Measurements from ENCODE around the gene PRKN. TPM values are rescaled to one million over a fixed set of nuclear protein-coding genes. Genes with fewer than 3 reads are reported as not detected.

PRKN gene
- total RNA-seq, 1 donor from 2014 or later: 4.9 TPM

DNA sequence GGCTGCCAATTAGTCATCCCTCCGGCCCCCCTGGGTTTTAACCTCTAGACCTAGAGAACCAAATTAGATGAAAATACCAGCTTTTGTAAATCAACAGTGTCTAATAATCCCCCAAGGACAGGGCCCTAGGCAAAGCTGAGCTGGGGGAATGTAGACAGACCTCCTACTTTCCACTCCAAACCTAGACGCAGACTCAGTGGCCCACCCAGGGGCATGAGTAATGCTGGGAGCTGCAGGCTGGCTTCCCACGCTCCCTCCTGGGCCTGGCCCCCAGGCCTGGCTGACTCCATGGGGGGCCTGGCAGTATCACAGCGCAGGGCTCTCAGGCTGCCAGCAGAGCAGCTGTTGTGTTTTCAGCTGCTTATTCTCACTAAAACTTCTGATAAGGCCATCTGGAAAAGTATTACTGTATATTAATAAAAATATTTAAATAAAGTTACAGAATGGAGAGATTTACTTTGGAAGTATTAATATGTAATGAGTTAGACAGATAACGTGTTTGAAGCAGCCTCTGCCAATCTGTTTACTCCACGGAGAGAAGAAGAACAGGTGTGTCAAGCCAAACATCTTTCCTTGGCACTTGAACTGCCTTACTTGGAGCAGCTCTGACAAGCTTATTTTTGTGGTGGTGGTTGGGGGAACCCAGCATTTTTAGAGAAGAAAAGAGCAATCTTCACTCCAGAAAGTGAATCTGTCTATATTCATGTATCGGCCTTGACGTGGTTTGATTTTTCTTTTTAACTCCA, 1309.7 kb downstream of the PRKN start:
- H3K4me1 ChIP-seq: peaks cover 6% of the 10 kb centered on the region
- intact Hi-C loops (cut with DNase I): no loop called here
- no peak overlapping the region for H3K27ac ChIP-seq
- no peaks in the 10 kb centered on the region for H3K9me3 ChIP-seq
- no peak for TF ChIP-seq POLR2AphosphoS5 (IDR thresholded peaks at IDR 0.05; ENCODE audit: insufficient read depth in 1 of 2, low read depth in 1 of 2)
- TF ChIP-seq, protein P1, sequence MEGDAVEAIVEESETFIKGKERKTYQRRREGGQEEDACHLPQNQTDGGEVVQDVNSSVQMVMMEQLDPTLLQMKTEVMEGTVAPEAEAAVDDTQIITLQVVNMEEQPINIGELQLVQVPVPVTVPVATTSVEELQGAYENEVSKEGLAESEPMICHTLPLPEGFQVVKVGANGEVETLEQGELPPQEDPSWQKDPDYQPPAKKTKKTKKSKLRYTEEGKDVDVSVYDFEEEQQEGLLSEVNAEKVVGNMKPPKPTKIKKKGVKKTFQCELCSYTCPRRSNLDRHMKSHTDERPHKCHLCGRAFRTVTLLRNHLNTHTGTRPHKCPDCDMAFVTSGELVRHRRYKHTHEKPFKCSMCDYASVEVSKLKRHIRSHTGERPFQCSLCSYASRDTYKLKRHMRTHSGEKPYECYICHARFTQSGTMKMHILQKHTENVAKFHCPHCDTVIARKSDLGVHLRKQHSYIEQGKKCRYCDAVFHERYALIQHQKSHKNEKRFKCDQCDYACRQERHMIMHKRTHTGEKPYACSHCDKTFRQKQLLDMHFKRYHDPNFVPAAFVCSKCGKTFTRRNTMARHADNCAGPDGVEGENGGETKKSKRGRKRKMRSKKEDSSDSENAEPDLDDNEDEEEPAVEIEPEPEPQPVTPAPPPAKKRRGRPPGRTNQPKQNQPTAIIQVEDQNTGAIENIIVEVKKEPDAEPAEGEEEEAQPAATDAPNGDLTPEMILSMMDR (IDR thresholded peaks at IDR 0.05): no peak
- TF ChIP-seq POLR2A (IDR thresholded peaks at IDR 0.05): no peak
- DNase-seq (ENCODE audit: extremely low spot score in 2 of 2): no peak
- H3K4me3 ChIP-seq: no peak overlapping the region
- no peaks in the 10 kb centered on the region for H3K27me3 ChIP-seq
- no peaks in the 10 kb centered on the region for H3K36me3 ChIP-seq

DNA sequence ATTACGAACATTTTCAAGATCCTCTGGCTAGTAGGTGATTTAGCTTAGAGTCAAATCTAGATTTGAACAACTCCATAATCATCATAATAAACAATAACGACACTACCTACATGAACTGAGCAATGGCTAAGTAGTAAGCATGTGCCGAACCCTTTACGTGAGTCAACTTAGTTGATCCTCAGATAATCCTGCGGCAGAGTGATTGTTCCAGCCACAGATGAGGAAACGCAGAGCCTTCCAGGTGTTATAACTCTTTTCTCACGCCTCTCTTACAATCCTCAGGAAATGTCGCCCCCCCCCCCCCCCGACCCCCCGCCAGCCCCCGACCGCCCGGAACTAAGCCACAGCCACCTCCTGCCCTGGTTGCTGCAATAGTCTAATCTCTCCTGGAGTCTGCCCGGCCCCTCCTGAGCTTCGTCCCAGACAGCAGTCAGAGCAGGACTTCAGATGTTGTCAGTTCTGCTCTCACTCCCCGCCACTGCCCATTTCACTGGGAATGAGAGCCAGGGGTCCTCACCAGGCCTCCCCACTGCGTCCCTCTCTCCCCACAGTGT, 1312.2 kb downstream of the PRKN start:
- Histone ChIP-seq H3K4me3 (no peak overlapping the region), H3K36me3 (no peaks in the 10 kb centered on the region), H3K9me3 (no peaks in the 10 kb centered on the region), H3K4me1 (peaks cover 6% of the 10 kb centered on the region), H3K27me3 (no peaks in the 10 kb centered on the region), H3K27ac (no peak overlapping the region)
- no peak for TF ChIP-seq POLR2A (IDR thresholded peaks at IDR 0.05)
- TF ChIP-seq POLR2AphosphoS5 (IDR thresholded peaks at IDR 0.05; ENCODE audit: insufficient read depth in 1 of 2, low read depth in 1 of 2): peak in 1 of 2 donors; percentile 42
- DNase-seq (ENCODE audit: extremely low spot score in 2 of 2): no peak
- intact Hi-C loops (cut with DNase I): no loop called here

DNA sequence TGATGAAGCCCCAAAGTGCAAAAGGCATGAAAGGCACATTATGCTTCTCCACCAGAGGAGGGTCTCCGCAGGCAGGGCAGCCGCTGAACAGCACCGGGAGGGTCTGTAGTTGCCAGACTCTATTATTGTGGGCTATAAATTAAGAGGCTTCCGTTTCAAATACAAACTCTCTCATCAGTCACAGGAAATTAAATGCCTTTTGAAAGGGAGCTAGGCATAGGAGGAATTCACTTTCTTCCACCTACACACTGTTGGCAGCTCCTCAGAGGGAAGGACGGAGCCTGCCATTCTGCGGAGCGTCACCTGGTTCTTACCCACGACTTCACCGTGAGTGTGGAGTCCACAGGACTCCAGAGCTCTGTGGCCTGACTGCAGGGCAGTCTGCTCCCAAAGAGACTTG, 1312.9 kb downstream of the PRKN start:
- intact Hi-C loops (cut with DNase I): no loop called here

DNA sequence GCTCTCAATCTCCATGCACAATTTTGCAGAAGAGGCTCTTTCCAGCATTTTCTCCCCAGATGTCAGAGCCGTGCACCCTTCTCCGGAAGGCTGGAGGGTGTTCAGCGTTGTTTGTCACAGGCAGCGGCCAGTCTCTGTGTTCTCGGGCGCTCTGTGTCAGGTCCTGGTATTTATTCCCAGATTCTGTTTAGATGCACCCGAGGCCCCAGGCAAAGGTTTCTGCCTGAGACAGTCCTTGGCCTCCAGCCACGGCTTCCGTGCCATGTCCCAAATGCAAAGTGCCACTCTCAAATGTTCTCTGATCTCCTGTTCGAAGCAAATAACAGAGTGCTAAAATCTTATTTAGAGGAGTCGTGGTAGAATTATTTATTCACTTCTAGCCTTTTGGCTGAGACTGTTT, 1313.4 kb downstream of the PRKN start:
- Histone ChIP-seq H3K9me3 (no peaks in the 10 kb centered on the region), H3K27me3 (no peaks in the 10 kb centered on the region), H3K4me3 (no peak overlapping the region), H3K36me3 (no peaks in the 10 kb centered on the region), H3K27ac (no peak overlapping the region), H3K4me1 (peaks cover 6% of the 10 kb centered on the region)
- no peak for DNase-seq (ENCODE audit: extremely low spot score in 2 of 2)
- TF ChIP-seq POLR2AphosphoS5 (IDR thresholded peaks at IDR 0.05; ENCODE audit: insufficient read depth in 1 of 2, low read depth in 1 of 2): no peak
- TF ChIP-seq, protein P1 (IDR thresholded peaks at IDR 0.05): no peak
- TF ChIP-seq POLR2A (IDR thresholded peaks at IDR 0.05): no peak
- intact Hi-C loops (cut with DNase I): no loop called here

More for the DNA sequence above, 1312.9 kb downstream of the PRKN start:
- Histone ChIP-seq H3K4me1 (peaks cover 6% of the 10 kb centered on the region), H3K4me3 (no peak overlapping the region), H3K36me3 (no peaks in the 10 kb centered on the region), H3K27me3 (no peaks in the 10 kb centered on the region), H3K27ac (no peak overlapping the region), H3K9me3 (no peaks in the 10 kb centered on the region)
- no peak for TF ChIP-seq POLR2A (IDR thresholded peaks at IDR 0.05)
- TF ChIP-seq, protein P1 (IDR thresholded peaks at IDR 0.05): no peak
- DNase-seq (ENCODE audit: extremely low spot score in 2 of 2): no peak

DNA sequence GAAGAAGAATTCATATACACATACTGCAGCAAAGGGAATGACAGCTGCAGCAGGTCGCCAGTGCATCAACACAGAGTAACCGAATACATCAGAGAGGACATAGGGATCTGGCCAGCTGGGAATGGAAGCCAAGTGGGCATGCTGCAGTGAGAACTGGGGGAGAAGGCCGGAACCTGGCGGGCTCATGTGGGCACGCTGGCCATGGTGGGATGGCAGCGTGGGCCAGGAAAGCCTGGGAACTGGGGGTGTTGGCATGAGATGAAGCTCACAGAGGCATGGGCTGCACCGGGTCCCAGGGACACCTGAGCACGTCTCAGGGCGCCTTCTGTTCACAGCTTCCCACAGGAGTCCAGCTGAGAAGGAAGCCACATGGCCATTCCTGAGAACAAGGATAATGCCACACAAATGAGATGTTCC, 1314.2 kb downstream of the PRKN start:
- DNase-seq (ENCODE audit: extremely low spot score in 2 of 2): no peak
- Histone ChIP-seq H3K9me3 (no peaks in the 10 kb centered on the region), H3K27ac (no peak overlapping the region), H3K4me1 (peaks cover 6% of the 10 kb centered on the region), H3K4me3 (no peak overlapping the region), H3K27me3 (no peaks in the 10 kb centered on the region), H3K36me3 (no peaks in the 10 kb centered on the region)
- TF ChIP-seq, protein P1 (IDR thresholded peaks at IDR 0.05): no peak
- TF ChIP-seq POLR2A (IDR thresholded peaks at IDR 0.05) (no peak), POLR2AphosphoS5 (IDR thresholded peaks at IDR 0.05; ENCODE audit: insufficient read depth in 1 of 2, low read depth in 1 of 2) (no peak)
- intact Hi-C loops (cut with DNase I): no loop called here
